IMR-90 (cell line): ENCODE data around the gene TMPRSS11E.
"Not testable (repeated sequence)": the region's sequence is repeated elsewhere in the genome, so short reads cannot be mapped to it uniquely, and the experiment has no call there.

Source experiments
- BHLHE40 ChIP-seq: fragments of 150-350 bp; IDR thresholded peaks from 2 replicates; pipeline ENCODE4 v1.6.1; 2016; ENCODE audit warnings: mild to moderate bottlenecking, low read depth, low read length
- CEBPB ChIP-seq: IDR thresholded peaks from 2 replicates; pipeline ENCODE4 v1.6.1; 2012; ENCODE audit warnings: low read depth, low read length, improper control_type of control experiment
- CTCF ChIP-seq: conservative IDR thresholded peaks from 2 replicates; pipeline ENCODE4 v1.5.1; 2012; ENCODE audit warnings: mild to moderate bottlenecking, low read depth, low read length, improper control_type of control experiment
- ELK1 ChIP-seq: fragments of 150-350 bp; IDR thresholded peaks from 2 replicates; pipeline ENCODE4 v1.6.1; 2016; ENCODE audit warnings: low read depth, mild to moderate bottlenecking, low read length, moderate library complexity, borderline replicate concordance
- MAFK ChIP-seq: IDR thresholded peaks from 2 replicates; pipeline ENCODE4 v1.6.1; 2012; ENCODE audit warnings: low read depth, low read length, improper control_type of control experiment
- MAZ ChIP-seq: IDR thresholded peaks from 2 replicates; pipeline ENCODE4 v1.6.1; 2012; ENCODE audit warnings: low read depth, mild to moderate bottlenecking, low read length, improper control_type of control experiment, moderate library complexity, borderline replicate concordance
- MXI1 ChIP-seq: IDR thresholded peaks from 2 replicates; pipeline ENCODE4 v1.6.1; 2012; ENCODE audit warnings: low read depth, mild to moderate bottlenecking, low read length, moderate library complexity, borderline replicate concordance
- POLR2A ChIP-seq: IDR thresholded peaks from 2 replicates; pipeline ENCODE4 v1.6.1; 2012; ENCODE audit warnings: mild to moderate bottlenecking, low read depth, low read length
- RAD21 ChIP-seq: IDR thresholded peaks from 2 replicates; pipeline ENCODE4 v1.6.1; 2012; ENCODE audit warnings: low read length, improper control_type of control experiment
- RFX5 ChIP-seq: IDR thresholded peaks from 2 replicates; pipeline ENCODE4 v1.8.0; 2012; ENCODE audit warnings: low read depth, mild to moderate bottlenecking, low read length, moderate library complexity

GRCh38 chr4:68505452-68505851 is 58.2 kb downstream of the TMPRSS11E start:
- not testable (repeated sequence) for TF ChIP-seq CTCF, POLR2A, BHLHE40, CEBPB, MXI1, RFX5, MAZ, RAD21, MAFK, ELK1
